ENCODE results near the gene KLHDC7B. TPM values are rescaled to one million over a fixed set of nuclear protein-coding genes. Genes with fewer than 3 reads are reported as not detected.
A peak's percentile ranks its signal among the peaks of the same experiment; 100 is the strongest.

The KLHDC7B gene
- total and polyA plus RNA-seq, 2 of the 13 experiments (the other 11 are each of a cell fraction or from before 2014, with no cell fraction given), result 0.11 TPM; not detected in 1

DNA sequence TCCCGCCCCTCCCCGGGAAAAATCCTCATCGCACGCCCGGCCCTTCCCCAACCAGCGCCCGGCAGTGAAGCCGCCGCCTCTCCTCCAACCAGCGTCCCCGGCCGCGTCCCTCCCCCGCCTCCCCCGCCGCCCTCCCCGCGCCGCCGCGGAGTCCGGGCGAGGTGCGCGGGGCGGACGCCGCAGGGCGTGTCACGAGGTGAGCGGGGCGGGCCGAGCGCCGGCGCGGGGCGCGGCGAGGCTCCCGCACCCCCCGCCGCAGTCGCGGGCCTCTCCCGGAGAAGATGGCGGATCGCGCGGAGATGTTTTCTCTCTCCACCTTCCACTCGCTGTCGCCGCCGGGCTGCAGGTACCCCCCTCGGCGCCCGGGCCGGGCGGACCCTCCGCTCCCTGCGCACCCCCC is 54.8 kb downstream of the KLHDC7B start, which contains the start of gene MAPK8IP2:
Gene MAPK8IP2, plus strand, starts transcription at position 256 of the 400 bp plus-strand sequence. Its CDS starts 26 bp downstream, at position 282.
- Histone ChIP-seq H3K9me3 (ENCODE audit: low read length) (no peaks in the 10 kb centered on the region), H3K79me2 (ENCODE audit: insufficient read depth, low read length) (no peaks in the 10 kb centered on the region), H3K9ac (ENCODE audit: insufficient read depth, low read depth, low read length) (no peak within 1 kb of the TSS), H3K4me1 (ENCODE audit: insufficient read depth, low read length) (peaks cover 15% of the 10 kb centered on the region), H2AFZ (ENCODE audit: low read length) (no peak within 1 kb of the TSS), H3K27me3 (ENCODE audit: control insufficient read depth in 1 of 2, insufficient read depth in 2 of 2, low read length in 2 of 2) (peaks cover 0 to 2% of the 10 kb centered on the region in 2 experiments; a peak in 2 of 5 replicates), H3K36me3 (replicated peaks in 1 of 2; ENCODE audit: control insufficient read depth in 1 of 2, insufficient read depth in 2 of 2, low read length in 2 of 2) (no peaks in the 10 kb centered on the region), H3K27ac (ENCODE audit: extremely low read length, insufficient read depth, low read length) (no peak within 1 kb of the TSS), H4K20me1 (ENCODE audit: insufficient read depth, low read length) (no peaks in the 10 kb centered on the region; the same call in 1 of the 2 replicates), H3K4me2 (ENCODE audit: low read depth, low read length) (peak within 1 kb of the TSS; percentile 75), H3K4me3 (replicated peaks in 1 of 3; ENCODE audit: insufficient read depth in 1 of 3, low read depth in 2 of 3, low read length in 3 of 3) (peak within 1 kb of the TSS in 2 of 3 experiments; percentile 57 to 70; a peak in 3 of 6 replicates)
- ATAC-seq, result peak; percentile 27
- DNase-seq (ENCODE audit: low spot score), result no peak
- TF ChIP-seq ZNF850 (CRISPR knock-in tag; conservative IDR thresholded peaks at IDR 0.05) (0 out of 2 replicates have a peak, but pooled peaks have one; percentile 7), SMARCC2 (IDR thresholded peaks at IDR 0.05) (no peak), ZNF224 (CRISPR knock-in tag; IDR thresholded peaks at IDR 0.05) (no peak), SALL1 (CRISPR knock-in tag; IDR thresholded peaks at IDR 0.05) (no peak), ZNF614 (CRISPR knock-in tag; IDR thresholded peaks at IDR 0.05; ENCODE audit: borderline replicate concordance) (no peak), PLRG1 (conservative IDR thresholded peaks at IDR 0.05) (no peak), ZSCAN9 (CRISPR knock-in tag; IDR thresholded peaks at IDR 0.05; ENCODE audit: borderline replicate concordance) (no peak), BRD4 (CRISPR knock-in tag; IDR thresholded peaks at IDR 0.05) (no peak), FLYWCH1 (CRISPR knock-in tag; IDR thresholded peaks at IDR 0.05) (no peak), ZZZ3 (CRISPR knock-in tag; IDR thresholded peaks at IDR 0.05; ENCODE audit: borderline replicate concordance) (no peak), ZNF749 (CRISPR knock-in tag; IDR thresholded peaks at IDR 0.05; ENCODE audit: borderline replicate concordance) (no peak), ZFY (CRISPR knock-in tag; IDR thresholded peaks at IDR 0.05) (no peak; the same call in 1 of the 2 replicates), TP53 (CRISPR knock-in tag; conservative IDR thresholded peaks at IDR 0.05) (no peak), REXO4 (CRISPR knock-in tag; IDR thresholded peaks at IDR 0.05; ENCODE audit: borderline replicate concordance) (no peak)
- TF ChIP-seq, protein P1, sequence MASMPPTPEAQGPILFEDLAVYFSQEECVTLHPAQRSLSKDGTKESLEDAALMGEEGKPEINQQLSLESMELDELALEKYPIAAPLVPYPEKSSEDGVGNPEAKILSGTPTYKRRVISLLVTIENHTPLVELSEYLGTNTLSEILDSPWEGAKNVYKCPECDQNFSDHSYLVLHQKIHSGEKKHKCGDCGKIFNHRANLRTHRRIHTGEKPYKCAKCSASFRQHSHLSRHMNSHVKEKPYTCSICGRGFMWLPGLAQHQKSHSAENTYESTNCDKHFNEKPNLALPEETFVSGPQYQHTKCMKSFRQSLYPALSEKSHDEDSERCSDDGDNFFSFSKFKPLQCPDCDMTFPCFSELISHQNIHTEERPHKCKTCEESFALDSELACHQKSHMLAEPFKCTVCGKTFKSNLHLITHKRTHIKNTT (CRISPR knock-in tag; IDR thresholded peaks at IDR 0.05), result no peak
- TF ChIP-seq, protein P2, sequence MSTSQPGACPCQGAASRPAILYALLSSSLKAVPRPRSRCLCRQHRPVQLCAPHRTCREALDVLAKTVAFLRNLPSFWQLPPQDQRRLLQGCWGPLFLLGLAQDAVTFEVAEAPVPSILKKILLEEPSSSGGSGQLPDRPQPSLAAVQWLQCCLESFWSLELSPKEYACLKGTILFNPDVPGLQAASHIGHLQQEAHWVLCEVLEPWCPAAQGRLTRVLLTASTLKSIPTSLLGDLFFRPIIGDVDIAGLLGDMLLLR (CRISPR knock-in tag; IDR thresholded peaks at IDR 0.05), result no peak
- TF ChIP-seq, protein P3, sequence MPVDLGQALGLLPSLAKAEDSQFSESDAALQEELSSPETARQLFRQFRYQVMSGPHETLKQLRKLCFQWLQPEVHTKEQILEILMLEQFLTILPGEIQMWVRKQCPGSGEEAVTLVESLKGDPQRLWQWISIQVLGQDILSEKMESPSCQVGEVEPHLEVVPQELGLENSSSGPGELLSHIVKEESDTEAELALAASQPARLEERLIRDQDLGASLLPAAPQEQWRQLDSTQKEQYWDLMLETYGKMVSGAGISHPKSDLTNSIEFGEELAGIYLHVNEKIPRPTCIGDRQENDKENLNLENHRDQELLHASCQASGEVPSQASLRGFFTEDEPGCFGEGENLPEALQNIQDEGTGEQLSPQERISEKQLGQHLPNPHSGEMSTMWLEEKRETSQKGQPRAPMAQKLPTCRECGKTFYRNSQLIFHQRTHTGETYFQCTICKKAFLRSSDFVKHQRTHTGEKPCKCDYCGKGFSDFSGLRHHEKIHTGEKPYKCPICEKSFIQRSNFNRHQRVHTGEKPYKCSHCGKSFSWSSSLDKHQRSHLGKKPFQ (CRISPR knock-in tag; IDR thresholded peaks at IDR 0.05; ENCODE audit: insufficient replicate concordance), result peak; percentile 0
- intact Hi-C loops (cut with micrococcal nuclease; ENCODE audit: unreplicated experiment), result no loop called here
- ChIA-PET CTCF (ENCODE audit: low intra/inter-chr PET ratio, low total read pairs) (no interaction called here), POLR2A (no interaction called here)
- no TSS peak for BruUV-seq (replicated peaks)
- WGBS (ENCODE audit: low lambda C conversion rate), result 0% methylated on average over 5 of the region's 61 CpGs
- no peak for FAIRE-seq
- in situ Hi-C loops (cut with HindIII; ENCODE audit: extremely low pct_ligation_motif_present, low pct_unique_long_range_greater_than_20kb), result no loop called here
